HepG2 (cell line): Measurements from ENCODE around the gene VAMP5. TPM values are rescaled to one million over a fixed set of nuclear protein-coding genes. Genes with fewer than 3 reads are reported as not detected.
"Not testable (repeated sequence)": the region's sequence is repeated elsewhere in the genome, so short reads cannot be mapped to it uniquely, and the experiment has no call there.

Experiments
- ATAC-seq: fragments of 200-7000 bp; cut with Tn5 transposase; 3 replicates; pipeline ENCODE4 v1.9.1; 2020; ENCODE audit warnings: mild to moderate bottlenecking, moderate library complexity
- BruUV-seq: library from RNA; stranded (reverse); fragments of 400-500 nt; replicated peaks from 2 replicates; lab custom pipeline; 2021; lab: Mats Ljungman, UMichigan
- CTCF ChIA-PET: fragments of 300-600 bp; formaldehyde crosslinking; extraction: SDS; loops from one replicate; lab custom pipeline; 2021; ENCODE audit warnings: low total read pairs, inconsistent platforms, low intra/inter-chr PET ratio; lab: Yijun Ruan, JAX
- POLR2A ChIA-PET: fragments of 350-600 bp; sonication (Branson Sonifier 250); formaldehyde crosslinking; loops from one replicate; lab custom pipeline; 2020; ENCODE audit warnings: antibody characterized with exemption, inconsistent platforms; lab: Yijun Ruan, JAX
- DNase-seq: peaks from one replicate; pipeline ENCODE4 v3.0.0-alpha.2; 2015; ENCODE audit warnings: low spot score
- FAIRE-seq: peaks from 3 replicates; lab custom pipeline; 2011; peaks lifted over from hg19 to GRCh38; lab: Jason Lieb, UNC
- H2AFZ ChIP-seq: one replicate; pipeline ENCODE4 v1.6.1; 2011; ENCODE audit warnings: low read length, inconsistent platforms
- H3K27ac ChIP-seq: fragments of 300-600 bp; 3 replicates; pipeline ENCODE4 v1.8.0; 2011; ENCODE audit warnings: mixed run types, mild to moderate bottlenecking, mixed read lengths, low read length, inconsistent platforms; ENCODE audit not compliant: insufficient read depth; ENCODE audit errors: extremely low read length
- H3K27me3 ChIP-seq, 2 experiments: fragments of 200-600 bp in 1 of 2; 2 replicates in 1 of 2; 3 replicates in 1 of 2; pipeline versions ENCODE4 v1.6.0 to v1.8.0; 2011; ENCODE audit warnings: low read length in 2 of 2, mild to moderate bottlenecking in 2 of 2, moderate library complexity in 2 of 2, inconsistent platforms in 1 of 2; ENCODE audit not compliant: insufficient read depth in 2 of 2, control insufficient read depth in 1 of 2
- H3K36me3 ChIP-seq, 2 experiments: fragments of 200-600 bp in 1 of 2; replicated peaks in 1 of 2; 2 replicates in 1 of 2; 3 replicates in 1 of 2; pipeline versions ENCODE4 v1.5.1 to v1.8.0; 2011; ENCODE audit warnings: low read length in 2 of 2, inconsistent platforms in 1 of 2; ENCODE audit not compliant: insufficient read depth in 2 of 2, control insufficient read depth in 1 of 2
- H3K4me1 ChIP-seq: 2 replicates; pipeline ENCODE4 v1.5.1; 2012; ENCODE audit warnings: low read length, inconsistent platforms; ENCODE audit not compliant: insufficient read depth
- H3K4me2 ChIP-seq: 2 replicates; pipeline ENCODE4 v1.6.0; 2011; ENCODE audit warnings: low read depth, low read length, inconsistent platforms
- H3K4me3 ChIP-seq, 3 experiments: fragments of 200-600 bp in 1 of 3; sonication (generic), shearing (Covaris generic) in 1 of 3; replicated peaks in 1 of 3; 2 replicates each; pipeline ENCODE4 v1.5.1; 2011 to 2016; ENCODE audit warnings: low read length in 3 of 3, inconsistent platforms in 2 of 3, low read depth in 2 of 3, mild to moderate bottlenecking in 2 of 3, control low read depth in 1 of 3, mixed read lengths in 1 of 3; ENCODE audit not compliant: insufficient read depth in 1 of 3
- H3K79me2 ChIP-seq: one replicate; pipeline ENCODE4 v1.6.1; 2011; ENCODE audit warnings: low read length, inconsistent platforms; ENCODE audit not compliant: insufficient read depth
- H3K9ac ChIP-seq: 2 replicates; pipeline ENCODE4 v1.6.0; 2011; ENCODE audit warnings: mild to moderate bottlenecking, low read depth, low read length, inconsistent platforms; ENCODE audit not compliant: insufficient read depth
- H3K9me3 ChIP-seq: 2 replicates; pipeline ENCODE4 v1.5.1; 2012; ENCODE audit warnings: mild to moderate bottlenecking, low read length
- H4K20me1 ChIP-seq: 2 replicates; pipeline ENCODE4 v1.6.0; 2011; ENCODE audit warnings: inconsistent platforms, mild to moderate bottlenecking, low read length, moderate library complexity; ENCODE audit not compliant: insufficient read depth
- ATF4 ChIP-seq, 2 experiments: fragments of 450-650 bp in 1 of 2; sonication (generic) in 1 of 2; formaldehyde crosslinking; IDR thresholded peaks; 2 replicates each; pipeline versions ENCODE4 v1.5.0 to v1.8.0; 2020 to 2022; ENCODE audit warnings: mild to moderate bottlenecking in 1 of 2, missing genetic modification reagents in 1 of 2
- CEBPG ChIP-seq: IDR thresholded peaks from 2 replicates; pipeline ENCODE4 v1.6.1; 2016
- ETV6 ChIP-seq: sonication (generic); formaldehyde crosslinking; conservative IDR thresholded peaks from 2 replicates; pipeline ENCODE4 v1.4.0; 2020; ENCODE audit warnings: missing genetic modification reagents
- FOXP1 ChIP-seq, 2 experiments: fragments of 450-650 bp in 1 of 2; IDR thresholded peaks; 2 replicates each; pipeline ENCODE4 v1.6.1; 2017 to 2018; ENCODE audit warnings: antibody characterized with exemption in 1 of 2
- GZF1 ChIP-seq: sonication (generic); formaldehyde crosslinking; IDR thresholded peaks from 2 replicates; pipeline ENCODE4 v1.5.1; 2020; ENCODE audit warnings: mild to moderate bottlenecking, missing genetic modification reagents
- ONECUT2 ChIP-seq: sonication (generic); formaldehyde crosslinking; IDR thresholded peaks from 2 replicates; pipeline ENCODE4 v1.4.0; 2020; ENCODE audit warnings: missing genetic modification reagents
- SOX13 ChIP-seq, 3 experiments: fragments of 450-650 bp in 1 of 3; sonication (generic) in 1 of 3; formaldehyde crosslinking in 1 of 3; IDR thresholded peaks in 2 of 3; conservative IDR thresholded peaks in 1 of 3; 2 replicates each; pipeline versions ENCODE4 v1.5.0 to v1.6.1; 2016 to 2020; ENCODE audit warnings: antibody characterized with exemption in 1 of 3, mild to moderate bottlenecking in 1 of 3, missing compliant biosample characterization in 1 of 3, missing genetic modification reagents in 1 of 3, moderate library complexity in 1 of 3
- ZNF18 ChIP-seq: sonication (generic); formaldehyde crosslinking; IDR thresholded peaks from 2 replicates; pipeline ENCODE4 v1.8.0; 2022; ENCODE audit warnings: mild to moderate bottlenecking, missing genetic modification reagents; ENCODE audit not compliant: insufficient replicate concordance
- WGBS: methylation state at CpG from one replicate; pipeline ENCODE4 v1.1.6; 2017; ENCODE audit warnings: low lambda C conversion rate; 5-methylcytosine and 5-hydroxymethylcytosine counted together
- in situ Hi-C: cut with HindIII; loops from 2 replicates; pipeline ENCODE4 v1.10.0; 2017; ENCODE audit warnings: low pct_unique_long_range_greater_than_20kb; ENCODE audit not compliant: extremely low pct_ligation_motif_present
- intact Hi-C: fragments of 100-400 bp; cut with micrococcal nuclease; formaldehyde crosslinking; loops from one replicate; pipeline ENCODE4 v1.10.0; 2022; ENCODE audit not compliant: unreplicated experiment
- polyA plus RNA-seq, 8 experiments: library from polyadenylated mRNA; depleted of rRNA in 3 of 8; stranded (reverse) in 7 of 8; unstranded in 1 of 8; fragments of >200 nt; fragmentation: Illumina TruSeq in 4 of 8; extraction: Trizol in 4 of 8; gene quantifications; 2 replicates each; pipeline versions ENCODE4 v1.2.1 to v1.2.3, GENCODE V29; 2011 to 2016; ENCODE audit warnings: low read depth in 4 of 8, missing spikeins in 1 of 8, mixed read lengths in 1 of 8; ENCODE audit not compliant: insufficient read depth in 1 of 8
- total RNA-seq, 5 experiments: library from RNA; depleted of rRNA; stranded (reverse); fragments of >200 nt; fragmentation: Illumina TruSeq; extraction: Trizol; gene quantifications; 2 replicates each; pipeline ENCODE4 v1.2.3, GENCODE V29; 2016; ENCODE audit warnings: low read depth in 1 of 5

The VAMP5 gene
- total and polyA plus RNA-seq, 2 of the 13 experiments (the other 11 are each of a cell fraction or from before 2014, with no cell fraction given): 7.2 to 56.7 TPM

GRCh38 chr2:85602476-85603234 lies 18.4 kb downstream of the VAMP5 start, which contains the start of gene TMEM150A (continued):
- TF ChIP-seq ZNF18 (CRISPR knock-in tag) (no peak), FOXP1 (IDR thresholded peaks at IDR 0.05) (no peak), FOXP1 (CRISPR knock-in tag; IDR thresholded peaks at IDR 0.05) (no peak), ONECUT2 (CRISPR knock-in tag) (no peak)

- TF ChIP-seq SOX13 (IDR thresholded peaks at IDR 0.05): 0 out of 2 replicates have a peak, but pooled peaks have one; percentile 2
- H3K9me3 ChIP-seq; DNase-seq; H2AFZ ChIP-seq; ATAC-seq; FAIRE-seq; in situ Hi-C loops; BruUV-seq; H3K27me3 ChIP-seq; H4K20me1 ChIP-seq; intact Hi-C loops; CTCF ChIA-PET; TF ChIP-seq SOX13 (CRISPR knock-in tag; conservative IDR thresholded peaks at IDR 0.05 in 1 of 2, IDR thresholded peaks at IDR 0.05 in 1 of 2): not testable (repeated sequence)
- 0 out of 2 replicates have a peak, but pooled peaks have one; percentile 6 for TF ChIP-seq ETV6 (CRISPR knock-in tag)
- peak; percentile 44 for TF ChIP-seq CEBPG (CRISPR knock-in tag)
- TF ChIP-seq ATF4 (CRISPR knock-in tag; IDR thresholded peaks at IDR 0.05): peak in 1 of 2 experiments; percentile 67; a peak in 1 of 4 replicates
- 0 out of 2 replicates have a peak, but pooled peaks have one; percentile 3 for TF ChIP-seq GZF1 (CRISPR knock-in tag)
- peaks cover 36% of the 10 kb centered on the region for H3K79me2 ChIP-seq
- peak overlapping the region; percentile 86 for H3K4me2 ChIP-seq
- H3K4me3 ChIP-seq: peak overlapping the region; percentile 29 to 98 (median 84); a peak in 5 of 6 replicates
- H3K9ac ChIP-seq: peak overlapping the region; percentile 30
- 61% methylated on average over 3 of the region's 3 CpGs for whole genome bisulfite sequencing
- H3K27ac ChIP-seq: peak overlapping the region; percentile 1
- peaks cover 85% of the 10 kb centered on the region for H3K4me1 ChIP-seq
- peaks cover 14 to 34% of the 10 kb centered on the region in 2 experiments for H3K36me3 ChIP-seq
- POLR2A ChIA-PET: interaction anchor here (1.9 to 25.9 kb wide), 7 partner anchors 1 to 184 kb away, joined by 7 to 795 read pairs (median 71); partner anchors contain the start of genes C2orf68, GGCX, MAT2A and RNF181
These were observed 19.9 kb downstream of the VAMP5 start for GRCh38 chr2:85604133-85604444.
